Mammary epithelial cell (primary cell): ENCODE measurements around the gene CDX2.

Experiments
- CTCF ChIP-seq, 2 donors: IDR thresholded peaks in 1 of 2; conservative IDR thresholded peaks in 1 of 2; 2 replicates each; pipeline ENCODE4 v1.5.1; 2011 to 2012; ENCODE audit warnings: inconsistent platforms in 2 of 2, low read length in 2 of 2, mild to moderate bottlenecking in 2 of 2, control low read depth in 1 of 2, low read depth in 1 of 2; ENCODE audit not compliant: insufficient read depth in 1 of 2; ENCODE audit errors: extremely low read depth in 1 of 2
- EZH2 ChIP-seq: IDR thresholded peaks from 2 replicates; pipeline ENCODE4 v1.6.1; 2012; ENCODE audit warnings: low read length, inconsistent platforms, borderline replicate concordance

DNA sequence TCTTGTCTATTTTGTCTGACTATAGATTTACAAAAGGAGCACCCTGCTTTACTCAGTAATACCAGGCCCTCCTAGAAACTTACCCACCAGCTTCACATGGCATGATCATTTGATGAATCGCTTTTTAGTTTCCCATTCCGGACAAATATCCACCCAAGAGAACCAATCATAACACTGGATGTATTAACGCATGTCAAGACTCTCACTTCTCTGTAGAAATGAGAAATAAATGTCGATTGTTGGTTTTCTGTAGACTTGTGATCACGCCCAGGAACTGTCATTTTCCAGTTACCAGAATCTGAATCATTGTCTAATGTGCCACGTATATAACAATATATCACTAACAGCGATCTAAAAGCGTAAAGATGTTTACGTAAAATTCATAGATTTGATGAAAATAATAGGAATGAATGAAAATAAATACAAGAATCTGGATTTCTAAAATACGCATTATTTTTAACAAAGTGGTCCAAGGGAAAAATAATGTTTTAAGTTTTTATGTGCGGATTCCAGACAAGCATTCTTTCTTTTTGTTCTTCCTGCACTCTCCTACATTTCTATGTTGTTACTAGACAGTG is 14.0 kb downstream of the CDX2 start:
- TF ChIP-seq CTCF (conservative IDR thresholded peaks at IDR 0.05 in 1 of 2, IDR thresholded peaks at IDR 0.05 in 1 of 2; ENCODE audit: extremely low read depth in 1 of 2, insufficient read depth in 1 of 2, low read depth in 1 of 2, low read length in 2 of 2) = no peak
- TF ChIP-seq EZH2 = no peak
